Neural cell (in vitro differentiated cells): ENCODE results near the gene PGK1.

Source experiments
- EZH2 ChIP-seq: fragments of 200-600, 300-800 bp; shearing (Covaris generic), sonication (generic); IDR thresholded peaks from 2 replicates; pipeline ENCODE4 v1.6.1; 2014; ENCODE audit warnings: antibody characterized with exemption, low read length, borderline replicate concordance, mild to moderate bottlenecking; ENCODE audit not compliant: insufficient read depth, poor library complexity, severe bottlenecking
- SMC3 ChIP-seq: fragments of 450-650 bp; conservative IDR thresholded peaks from 2 replicates; pipeline ENCODE4 v1.6.1; 2014; ENCODE audit warnings: antibody characterized with exemption, mild to moderate bottlenecking, moderate library complexity; ENCODE audit not compliant: poor library complexity
- TF ChIP-seq, protein P1 (sequence below): fragments of 450-650 bp; IDR thresholded peaks from 2 replicates; pipeline ENCODE4 v1.5.1; 2014; ENCODE audit warnings: antibody characterized with exemption, mild to moderate bottlenecking, moderate library complexity; ENCODE audit not compliant: poor library complexity, severe bottlenecking

- TF ChIP-seq, protein P1, sequence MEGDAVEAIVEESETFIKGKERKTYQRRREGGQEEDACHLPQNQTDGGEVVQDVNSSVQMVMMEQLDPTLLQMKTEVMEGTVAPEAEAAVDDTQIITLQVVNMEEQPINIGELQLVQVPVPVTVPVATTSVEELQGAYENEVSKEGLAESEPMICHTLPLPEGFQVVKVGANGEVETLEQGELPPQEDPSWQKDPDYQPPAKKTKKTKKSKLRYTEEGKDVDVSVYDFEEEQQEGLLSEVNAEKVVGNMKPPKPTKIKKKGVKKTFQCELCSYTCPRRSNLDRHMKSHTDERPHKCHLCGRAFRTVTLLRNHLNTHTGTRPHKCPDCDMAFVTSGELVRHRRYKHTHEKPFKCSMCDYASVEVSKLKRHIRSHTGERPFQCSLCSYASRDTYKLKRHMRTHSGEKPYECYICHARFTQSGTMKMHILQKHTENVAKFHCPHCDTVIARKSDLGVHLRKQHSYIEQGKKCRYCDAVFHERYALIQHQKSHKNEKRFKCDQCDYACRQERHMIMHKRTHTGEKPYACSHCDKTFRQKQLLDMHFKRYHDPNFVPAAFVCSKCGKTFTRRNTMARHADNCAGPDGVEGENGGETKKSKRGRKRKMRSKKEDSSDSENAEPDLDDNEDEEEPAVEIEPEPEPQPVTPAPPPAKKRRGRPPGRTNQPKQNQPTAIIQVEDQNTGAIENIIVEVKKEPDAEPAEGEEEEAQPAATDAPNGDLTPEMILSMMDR = no peak
- TF ChIP-seq SMC3 = no peak
- TF ChIP-seq EZH2 = no peak
Measured at GRCh38 chrX:78064152-78064551, 39.9 kb upstream of the PGK1 start.
